Measurements from ENCODE around the gene MYO9B.

MYO9B gene

GRCh38 chr19:17170538-17171297 lies 95.1 kb downstream of the MYO9B start:
- DNase-seq (ENCODE audit: low read depth), result peak; percentile 6
- no peak overlapping the region for H3K4me3 ChIP-seq (ENCODE audit: control insufficient read depth, low read depth, low read length)
- TF ChIP-seq CTCF (conservative IDR thresholded peaks at IDR 0.05; ENCODE audit: control insufficient read depth, insufficient read depth, low read depth, low read length), result no peak

- no peak for TF ChIP-seq CTCF (conservative IDR thresholded peaks at IDR 0.05; ENCODE audit: control insufficient read depth, insufficient read depth, low read depth, low read length)
- DNase-seq (ENCODE audit: low read depth), result no peak
- no peak overlapping the region for H3K4me3 ChIP-seq (ENCODE audit: control insufficient read depth, low read depth, low read length)
Observed at GRCh38 chr19:17171874-17172273, 96.3 kb downstream of the MYO9B start.

- TF ChIP-seq CTCF (conservative IDR thresholded peaks at IDR 0.05; ENCODE audit: control insufficient read depth, insufficient read depth, low read depth, low read length), result no peak
Observed at GRCh38 chr19:17172624-17173345, 97.2 kb downstream of the MYO9B start.

GRCh38 chr19:17178291-17178690 lies 102.7 kb downstream of the MYO9B start:
- no peak overlapping the region for H3K4me3 ChIP-seq (ENCODE audit: control insufficient read depth, low read depth, low read length)
- no peak for DNase-seq (ENCODE audit: low read depth)
- no peak for TF ChIP-seq CTCF (conservative IDR thresholded peaks at IDR 0.05; ENCODE audit: control insufficient read depth, insufficient read depth, low read depth, low read length)

More at GRCh38 chr19:17172624-17173345, 97.2 kb downstream of the MYO9B start:
- H3K4me3 ChIP-seq (ENCODE audit: control insufficient read depth, low read depth, low read length), result no peak overlapping the region
- DNase-seq (ENCODE audit: low read depth), result no peak

GRCh38 chr19:17180997-17181702 lies 105.6 kb downstream of the MYO9B start:
- no peak for DNase-seq (ENCODE audit: low read depth)
- no peak for TF ChIP-seq CTCF (conservative IDR thresholded peaks at IDR 0.05; ENCODE audit: control insufficient read depth, insufficient read depth, low read depth, low read length)
- no peak overlapping the region for H3K4me3 ChIP-seq (ENCODE audit: control insufficient read depth, low read depth, low read length)

GRCh38 chr19:17183271-17183761 lies 107.7 kb downstream of the MYO9B start:
- no peak for DNase-seq (ENCODE audit: low read depth)
- TF ChIP-seq CTCF (conservative IDR thresholded peaks at IDR 0.05; ENCODE audit: control insufficient read depth, insufficient read depth, low read depth, low read length), result no peak
- H3K4me3 ChIP-seq (ENCODE audit: control insufficient read depth, low read depth, low read length), result no peak overlapping the region
